ENCODE measurements around the gene NUP42. TPM values are rescaled to one million over a fixed set of nuclear protein-coding genes. Genes with fewer than 3 reads are reported as not detected.

NUP42 gene
- total RNA-seq, 1 experiment from 2014 or later = 40.8 TPM

DNA sequence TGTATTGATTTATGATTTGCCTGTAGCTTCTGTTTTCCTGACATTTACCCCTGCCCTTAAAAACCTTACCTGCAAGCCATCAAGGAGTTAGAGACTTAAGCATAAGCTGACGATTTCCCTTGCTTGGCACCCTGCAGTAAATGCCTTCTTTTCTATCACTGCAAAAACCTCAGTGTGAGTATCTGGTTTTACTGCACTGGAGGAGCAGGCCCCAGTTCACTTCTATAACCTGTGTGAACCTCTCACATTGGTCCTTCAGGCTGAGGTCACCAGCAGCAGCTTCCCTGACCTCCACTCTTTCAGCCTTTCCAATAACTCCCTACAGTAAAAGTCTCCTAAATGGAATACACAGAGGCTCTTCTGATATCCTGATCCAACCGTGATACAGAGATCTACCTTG is 30.5 kb downstream of the NUP42 start (continued):
- TF ChIP-seq, protein P1, sequence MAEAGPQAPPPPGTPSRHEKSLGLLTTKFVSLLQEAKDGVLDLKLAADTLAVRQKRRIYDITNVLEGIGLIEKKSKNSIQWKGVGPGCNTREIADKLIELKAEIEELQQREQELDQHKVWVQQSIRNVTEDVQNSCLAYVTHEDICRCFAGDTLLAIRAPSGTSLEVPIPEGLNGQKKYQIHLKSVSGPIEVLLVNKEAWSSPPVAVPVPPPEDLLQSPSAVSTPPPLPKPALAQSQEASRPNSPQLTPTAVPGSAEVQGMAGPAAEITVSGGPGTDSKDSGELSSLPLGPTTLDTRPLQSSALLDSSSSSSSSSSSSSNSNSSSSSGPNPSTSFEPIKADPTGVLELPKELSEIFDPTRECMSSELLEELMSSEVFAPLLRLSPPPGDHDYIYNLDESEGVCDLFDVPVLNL (CRISPR knock-in tag; IDR thresholded peaks at IDR 0.05; ENCODE audit: borderline replicate concordance, low read depth) = no peak
- TF ChIP-seq ATF1 (CRISPR knock-in tag; IDR thresholded peaks at IDR 0.05) = no peak
- TF ChIP-seq, protein P2, sequence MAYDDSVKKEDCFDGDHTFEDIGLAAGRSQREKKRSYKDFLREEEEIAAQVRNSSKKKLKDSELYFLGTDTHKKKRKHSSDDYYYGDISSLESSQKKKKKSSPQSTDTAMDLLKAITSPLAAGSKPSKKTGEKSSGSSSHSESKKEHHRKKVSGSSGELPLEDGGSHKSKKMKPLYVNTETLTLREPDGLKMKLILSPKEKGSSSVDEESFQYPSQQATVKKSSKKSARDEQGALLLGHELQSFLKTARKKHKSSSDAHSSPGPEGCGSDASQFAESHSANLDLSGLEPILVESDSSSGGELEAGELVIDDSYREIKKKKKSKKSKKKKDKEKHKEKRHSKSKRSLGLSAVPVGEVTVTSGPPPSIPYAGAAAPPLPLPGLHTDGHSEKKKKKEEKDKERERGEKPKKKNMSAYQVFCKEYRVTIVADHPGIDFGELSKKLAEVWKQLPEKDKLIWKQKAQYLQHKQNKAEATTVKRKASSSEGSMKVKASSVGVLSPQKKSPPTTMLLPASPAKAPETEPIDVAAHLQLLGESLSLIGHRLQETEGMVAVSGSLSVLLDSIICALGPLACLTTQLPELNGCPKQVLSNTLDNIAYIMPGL (CRISPR knock-in tag; IDR thresholded peaks at IDR 0.05) = no peak
- TF ChIP-seq, protein P3, sequence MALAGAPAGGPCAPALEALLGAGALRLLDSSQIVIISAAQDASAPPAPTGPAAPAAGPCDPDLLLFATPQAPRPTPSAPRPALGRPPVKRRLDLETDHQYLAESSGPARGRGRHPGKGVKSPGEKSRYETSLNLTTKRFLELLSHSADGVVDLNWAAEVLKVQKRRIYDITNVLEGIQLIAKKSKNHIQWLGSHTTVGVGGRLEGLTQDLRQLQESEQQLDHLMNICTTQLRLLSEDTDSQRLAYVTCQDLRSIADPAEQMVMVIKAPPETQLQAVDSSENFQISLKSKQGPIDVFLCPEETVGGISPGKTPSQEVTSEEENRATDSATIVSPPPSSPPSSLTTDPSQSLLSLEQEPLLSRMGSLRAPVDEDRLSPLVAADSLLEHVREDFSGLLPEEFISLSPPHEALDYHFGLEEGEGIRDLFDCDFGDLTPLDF (CRISPR knock-in tag; IDR thresholded peaks at IDR 0.05) = no peak
- no peak for TF ChIP-seq NFYB (CRISPR knock-in tag; conservative IDR thresholded peaks at IDR 0.05; ENCODE audit: low read depth)
- TF ChIP-seq, protein P4, sequence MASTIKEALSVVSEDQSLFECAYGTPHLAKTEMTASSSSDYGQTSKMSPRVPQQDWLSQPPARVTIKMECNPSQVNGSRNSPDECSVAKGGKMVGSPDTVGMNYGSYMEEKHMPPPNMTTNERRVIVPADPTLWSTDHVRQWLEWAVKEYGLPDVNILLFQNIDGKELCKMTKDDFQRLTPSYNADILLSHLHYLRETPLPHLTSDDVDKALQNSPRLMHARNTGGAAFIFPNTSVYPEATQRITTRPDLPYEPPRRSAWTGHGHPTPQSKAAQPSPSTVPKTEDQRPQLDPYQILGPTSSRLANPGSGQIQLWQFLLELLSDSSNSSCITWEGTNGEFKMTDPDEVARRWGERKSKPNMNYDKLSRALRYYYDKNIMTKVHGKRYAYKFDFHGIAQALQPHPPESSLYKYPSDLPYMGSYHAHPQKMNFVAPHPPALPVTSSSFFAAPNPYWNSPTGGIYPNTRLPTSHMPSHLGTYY (CRISPR knock-in tag; IDR thresholded peaks at IDR 0.05) = no peak
- TF ChIP-seq NFATC4 (CRISPR knock-in tag; IDR thresholded peaks at IDR 0.05) = no peak
- TF ChIP-seq, protein P5, sequence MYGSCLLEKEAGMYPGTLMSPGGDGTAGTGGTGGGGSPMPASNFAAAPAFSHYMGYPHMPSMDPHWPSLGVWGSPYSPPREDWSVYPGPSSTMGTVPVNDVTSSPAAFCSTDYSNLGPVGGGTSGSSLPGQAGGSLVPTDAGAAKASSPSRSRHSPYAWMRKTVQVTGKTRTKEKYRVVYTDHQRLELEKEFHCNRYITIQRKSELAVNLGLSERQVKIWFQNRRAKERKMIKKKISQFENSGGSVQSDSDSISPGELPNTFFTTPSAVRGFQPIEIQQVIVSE (CRISPR knock-in tag; IDR thresholded peaks at IDR 0.05; ENCODE audit: borderline replicate concordance) = no peak

DNA sequence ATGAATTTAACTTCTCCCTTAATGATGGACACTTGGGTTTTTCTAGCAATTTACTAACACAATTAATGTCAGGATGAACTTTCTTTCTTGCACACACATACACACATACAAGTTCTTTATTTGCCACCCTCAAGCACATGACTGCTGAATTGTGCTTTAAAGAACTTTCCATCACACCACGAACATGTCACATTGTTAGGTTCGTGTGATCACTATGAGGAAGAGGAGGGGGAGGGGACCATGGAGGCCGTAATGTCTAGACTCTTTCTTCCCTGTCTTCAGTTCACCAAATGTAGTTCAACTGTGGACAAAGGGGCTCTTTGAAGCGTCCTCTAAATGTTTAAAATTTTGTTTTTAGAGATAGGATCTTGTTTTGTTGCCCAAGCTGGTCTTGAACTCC is 31.0 kb downstream of the NUP42 start:
- Mint-ChIP-seq H3K9me3 (no peaks in the 10 kb centered on the region), H3K4me3 (no peak overlapping the region), H3K27me3 (ENCODE audit: low read depth) (peaks cover 4% of the 10 kb centered on the region; the same call in 1 of the 2 replicates), H3K4me1 (peaks cover 7% of the 10 kb centered on the region), H3K27ac (no peak overlapping the region), H3K36me3 (no peaks in the 10 kb centered on the region)
- no peak for TF ChIP-seq OVOL2 (CRISPR knock-in tag; IDR thresholded peaks at IDR 0.05; ENCODE audit: borderline replicate concordance)
- DNase-seq (ENCODE audit: low spot score) (no peak), ATAC-seq (no peak)
- CTCF ChIA-PET = no interaction called here
- POLR2A ChIA-PET = no interaction called here

DNA sequence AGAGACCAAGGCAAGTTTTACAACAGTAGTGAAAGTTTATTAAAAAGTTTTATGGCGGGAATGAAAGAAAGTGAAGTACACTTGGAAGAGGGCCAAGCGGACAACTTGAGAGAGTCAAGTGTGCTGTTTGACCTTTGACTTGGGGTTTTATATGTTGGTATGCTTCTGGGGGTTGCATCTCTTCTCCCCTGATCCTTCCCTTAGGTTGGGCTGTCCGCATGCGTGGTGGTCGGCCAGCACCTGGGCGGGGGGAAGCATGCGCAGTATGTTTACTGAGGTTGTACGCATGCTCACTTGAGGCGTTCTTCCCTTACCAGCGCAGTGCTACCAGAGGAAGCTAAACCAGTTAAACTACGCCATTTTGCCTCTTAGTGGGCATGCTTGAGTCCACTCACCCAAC is 31.9 kb downstream of the NUP42 start:
- Mint-ChIP-seq H3K9me3 (no peaks in the 10 kb centered on the region), H3K27me3 (ENCODE audit: low read depth) (peaks cover 4% of the 10 kb centered on the region; the same call in 1 of the 2 replicates), H3K4me3 (no peak overlapping the region), H3K27ac (no peak overlapping the region), H3K36me3 (no peaks in the 10 kb centered on the region), H3K4me1 (peaks cover 11% of the 10 kb centered on the region)
- DNase-seq (ENCODE audit: low spot score) (no peak), ATAC-seq (no peak)
- CTCF ChIA-PET = interaction anchor here (1.2 to 1.6 kb wide), 2 partner anchors 30 to 59 kb away, joined by 4 read pairs; no protein-coding TSS in a partner anchor
- POLR2A ChIA-PET = interaction anchor here (0.5 to 0.8 kb wide), 2 partner anchors 85 to 315 kb away, joined by 3 to 4 read pairs; no protein-coding TSS in a partner anchor
- TF ChIP-seq FOXP1 (CRISPR knock-in tag; IDR thresholded peaks at IDR 0.05; ENCODE audit: borderline replicate concordance) = no peak
- no peak for TF ChIP-seq ZNF219 (CRISPR knock-in tag; IDR thresholded peaks at IDR 0.05; ENCODE audit: borderline replicate concordance)
- TF ChIP-seq ESRRA (CRISPR knock-in tag; IDR thresholded peaks at IDR 0.05; ENCODE audit: borderline replicate concordance) = no peak
- no peak for TF ChIP-seq CREB1 (CRISPR knock-in tag; IDR thresholded peaks at IDR 0.05)
- TF ChIP-seq, protein P6, sequence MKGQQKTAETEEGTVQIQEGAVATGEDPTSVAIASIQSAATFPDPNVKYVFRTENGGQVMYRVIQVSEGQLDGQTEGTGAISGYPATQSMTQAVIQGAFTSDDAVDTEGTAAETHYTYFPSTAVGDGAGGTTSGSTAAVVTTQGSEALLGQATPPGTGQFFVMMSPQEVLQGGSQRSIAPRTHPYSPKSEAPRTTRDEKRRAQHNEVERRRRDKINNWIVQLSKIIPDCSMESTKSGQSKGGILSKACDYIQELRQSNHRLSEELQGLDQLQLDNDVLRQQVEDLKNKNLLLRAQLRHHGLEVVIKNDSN (CRISPR knock-in tag; IDR thresholded peaks at IDR 0.05) = no peak
- TF ChIP-seq, protein P7, sequence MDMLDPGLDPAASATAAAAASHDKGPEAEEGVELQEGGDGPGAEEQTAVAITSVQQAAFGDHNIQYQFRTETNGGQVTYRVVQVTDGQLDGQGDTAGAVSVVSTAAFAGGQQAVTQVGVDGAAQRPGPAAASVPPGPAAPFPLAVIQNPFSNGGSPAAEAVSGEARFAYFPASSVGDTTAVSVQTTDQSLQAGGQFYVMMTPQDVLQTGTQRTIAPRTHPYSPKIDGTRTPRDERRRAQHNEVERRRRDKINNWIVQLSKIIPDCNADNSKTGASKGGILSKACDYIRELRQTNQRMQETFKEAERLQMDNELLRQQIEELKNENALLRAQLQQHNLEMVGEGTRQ (CRISPR knock-in tag; IDR thresholded peaks at IDR 0.05) = no peak
- TF ChIP-seq TEAD1 (CRISPR knock-in tag; IDR thresholded peaks at IDR 0.05) = no peak
- TF ChIP-seq EMX1 (CRISPR knock-in tag; IDR thresholded peaks at IDR 0.05) = no peak
- TF ChIP-seq ZNF232 (CRISPR knock-in tag; IDR thresholded peaks at IDR 0.05) = no peak
- TF ChIP-seq NFATC4 (CRISPR knock-in tag; IDR thresholded peaks at IDR 0.05) = no peak
- TF ChIP-seq JUN (CRISPR knock-in tag; IDR thresholded peaks at IDR 0.05) = no peak
- TF ChIP-seq, protein P8, sequence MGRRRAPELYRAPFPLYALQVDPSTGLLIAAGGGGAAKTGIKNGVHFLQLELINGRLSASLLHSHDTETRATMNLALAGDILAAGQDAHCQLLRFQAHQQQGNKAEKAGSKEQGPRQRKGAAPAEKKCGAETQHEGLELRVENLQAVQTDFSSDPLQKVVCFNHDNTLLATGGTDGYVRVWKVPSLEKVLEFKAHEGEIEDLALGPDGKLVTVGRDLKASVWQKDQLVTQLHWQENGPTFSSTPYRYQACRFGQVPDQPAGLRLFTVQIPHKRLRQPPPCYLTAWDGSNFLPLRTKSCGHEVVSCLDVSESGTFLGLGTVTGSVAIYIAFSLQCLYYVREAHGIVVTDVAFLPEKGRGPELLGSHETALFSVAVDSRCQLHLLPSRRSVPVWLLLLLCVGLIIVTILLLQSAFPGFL (CRISPR knock-in tag; IDR thresholded peaks at IDR 0.05; ENCODE audit: borderline replicate concordance) = no peak
- TF ChIP-seq, protein P9, sequence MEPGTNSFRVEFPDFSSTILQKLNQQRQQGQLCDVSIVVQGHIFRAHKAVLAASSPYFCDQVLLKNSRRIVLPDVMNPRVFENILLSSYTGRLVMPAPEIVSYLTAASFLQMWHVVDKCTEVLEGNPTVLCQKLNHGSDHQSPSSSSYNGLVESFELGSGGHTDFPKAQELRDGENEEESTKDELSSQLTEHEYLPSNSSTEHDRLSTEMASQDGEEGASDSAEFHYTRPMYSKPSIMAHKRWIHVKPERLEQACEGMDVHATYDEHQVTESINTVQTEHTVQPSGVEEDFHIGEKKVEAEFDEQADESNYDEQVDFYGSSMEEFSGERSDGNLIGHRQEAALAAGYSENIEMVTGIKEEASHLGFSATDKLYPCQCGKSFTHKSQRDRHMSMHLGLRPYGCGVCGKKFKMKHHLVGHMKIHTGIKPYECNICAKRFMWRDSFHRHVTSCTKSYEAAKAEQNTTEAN (CRISPR knock-in tag; IDR thresholded peaks at IDR 0.05) = no peak
- TF ChIP-seq, protein P10, sequence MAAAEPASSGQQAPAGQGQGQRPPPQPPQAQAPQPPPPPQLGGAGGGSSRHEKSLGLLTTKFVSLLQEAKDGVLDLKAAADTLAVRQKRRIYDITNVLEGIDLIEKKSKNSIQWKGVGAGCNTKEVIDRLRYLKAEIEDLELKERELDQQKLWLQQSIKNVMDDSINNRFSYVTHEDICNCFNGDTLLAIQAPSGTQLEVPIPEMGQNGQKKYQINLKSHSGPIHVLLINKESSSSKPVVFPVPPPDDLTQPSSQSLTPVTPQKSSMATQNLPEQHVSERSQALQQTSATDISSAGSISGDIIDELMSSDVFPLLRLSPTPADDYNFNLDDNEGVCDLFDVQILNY (CRISPR knock-in tag; IDR thresholded peaks at IDR 0.05) = no peak
